Measurements from ENCODE around the gene SHISAL2A.

The SHISAL2A gene

DNA sequence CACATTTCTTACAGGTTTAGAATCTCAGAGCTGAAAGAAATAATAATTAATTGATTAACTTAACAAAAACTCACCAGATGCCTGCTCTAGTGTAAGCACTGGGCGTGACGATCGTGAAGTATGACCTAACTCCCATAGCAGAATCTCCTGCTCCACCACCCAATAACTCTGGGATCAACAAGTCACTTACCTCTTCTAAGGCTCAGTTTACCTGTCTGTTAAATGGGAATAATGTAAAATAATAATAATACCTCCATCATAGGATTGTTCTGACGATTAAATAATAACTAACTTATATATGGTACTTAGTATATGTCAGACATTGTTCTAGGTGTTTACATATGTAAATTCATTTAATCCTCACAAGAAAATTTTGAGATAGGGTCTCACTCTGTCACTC is 40.5 kb downstream of the SHISAL2A start:
- H3K23ac ChIP-seq (ENCODE audit: low read length) = no peak overlapping the region
- H4K91ac ChIP-seq (ENCODE audit: low read depth, low read length) = peak overlapping the region; percentile 97
- no peak overlapping the region for H3K4me3 ChIP-seq (ENCODE audit: low read depth, low read length)
- H2BK5ac ChIP-seq (ENCODE audit: low read depth, low read length, poor library complexity) = peak overlapping the region; percentile 99
- peak overlapping the region; percentile 89 for H3K18ac ChIP-seq (ENCODE audit: low read length)
- H3K4ac ChIP-seq (ENCODE audit: low read depth, low read length) = peak overlapping the region; percentile 78
- H2BK12ac ChIP-seq (ENCODE audit: low read length) = peak overlapping the region; percentile 100
- no peaks in the 10 kb centered on the region for H3K9me3 ChIP-seq (ENCODE audit: insufficient read depth, low read depth, low read length)
- no peaks in the 10 kb centered on the region for H3K36me3 ChIP-seq (ENCODE audit: control insufficient read depth in 1 of 2, insufficient read depth in 2 of 2, low read length in 2 of 2)
- peaks cover 4% of the 10 kb centered on the region for H3K79me2 ChIP-seq (ENCODE audit: control insufficient read depth, insufficient read depth, low read length, poor library complexity)
- H3K4me2 ChIP-seq (ENCODE audit: low read length) = no peak overlapping the region
- no peak overlapping the region for H3K9ac ChIP-seq (ENCODE audit: low read length)
- WGBS (ENCODE audit: extremely low coverage, insufficient coverage, insufficient read length) = no CpG with 5 or more reads among the region's 4 CpGs
- H2AFZ ChIP-seq (ENCODE audit: insufficient read depth, low read length, poor library complexity) = no peak overlapping the region
- peaks cover 29 to 39% of the 10 kb centered on the region in 2 experiments for H3K4me1 ChIP-seq (ENCODE audit: control insufficient read depth in 1 of 2, insufficient read depth in 2 of 2, low read length in 2 of 2)
- no peaks in the 10 kb centered on the region for H3K27me3 ChIP-seq (ENCODE audit: insufficient read depth, low read length)
- no peak for DNase-seq
- H3K14ac ChIP-seq (ENCODE audit: low read length) = peak overlapping the region; percentile 97
- H2BK120ac ChIP-seq (ENCODE audit: insufficient read depth, low read length, poor library complexity) = peak overlapping the region; percentile 99
- H2AK5ac ChIP-seq (ENCODE audit: low read length) = peak overlapping the region; percentile 90
- H3K79me1 ChIP-seq (ENCODE audit: low read length) = peaks cover 45% of the 10 kb centered on the region
- no peak overlapping the region for H4K8ac ChIP-seq (ENCODE audit: low read depth, low read length)
- peak overlapping the region; percentile 96 for H3K27ac ChIP-seq (ENCODE audit: low read depth, low read length)
- H4K12ac ChIP-seq (ENCODE audit: low read depth, low read length) = no peak overlapping the region

DNA sequence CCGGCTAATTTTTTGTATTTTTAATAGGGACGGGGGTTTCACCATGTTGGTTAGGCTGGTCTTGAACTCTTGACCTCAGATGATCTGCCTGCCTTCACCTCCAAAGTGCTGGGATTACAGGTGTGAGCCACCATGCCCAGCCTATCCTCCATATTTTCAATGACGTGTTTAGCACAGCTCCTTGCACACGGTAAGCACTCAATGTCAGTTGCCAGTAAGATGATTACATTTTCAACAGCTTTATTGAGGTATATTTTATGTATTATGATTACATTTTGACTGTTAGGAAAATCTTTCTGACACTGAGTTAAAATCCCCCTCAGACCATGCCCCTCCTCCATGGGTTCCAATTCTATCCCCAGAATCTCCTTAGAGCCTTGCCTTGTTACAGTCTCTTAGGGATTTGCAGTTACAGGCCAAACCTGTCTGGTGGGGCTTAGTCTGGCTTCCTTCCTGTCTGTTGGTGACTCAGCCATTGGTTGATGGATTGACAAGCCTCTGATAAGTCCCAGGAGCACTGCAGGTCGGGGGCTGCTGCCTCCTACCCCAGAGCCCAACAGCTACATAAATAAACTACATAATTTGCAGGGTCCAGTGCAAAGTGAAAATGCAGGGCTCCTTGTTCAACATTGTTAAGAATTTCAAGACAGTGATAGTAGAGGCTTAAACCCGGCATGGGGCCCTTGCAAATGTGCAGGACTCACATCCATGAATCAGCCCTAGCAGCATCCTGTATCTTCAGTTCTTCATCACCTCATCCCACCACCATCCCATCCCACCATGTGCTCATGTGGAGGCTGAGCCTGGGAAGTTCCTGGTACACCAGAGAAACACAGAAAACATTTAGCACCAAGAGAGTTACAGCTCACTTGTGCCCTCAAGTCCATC is 41.8 kb downstream of the SHISAL2A start:
- Histone ChIP-seq H2BK12ac (ENCODE audit: low read length) (peak overlapping the region; percentile 100), H3K27ac (ENCODE audit: low read depth, low read length) (peak overlapping the region; percentile 97), H3K27me3 (ENCODE audit: insufficient read depth, low read length) (no peaks in the 10 kb centered on the region), H2AFZ (ENCODE audit: insufficient read depth, low read length, poor library complexity) (peak overlapping the region; percentile 69), H3K79me2 (ENCODE audit: control insufficient read depth, insufficient read depth, low read length, poor library complexity) (peaks cover 4% of the 10 kb centered on the region), H2BK5ac (ENCODE audit: low read depth, low read length, poor library complexity) (peak overlapping the region; percentile 99), H3K9ac (ENCODE audit: low read length) (no peak overlapping the region), H4K8ac (ENCODE audit: low read depth, low read length) (peak overlapping the region; percentile 84), H2AK5ac (ENCODE audit: low read length) (peak overlapping the region; percentile 90), H3K4me2 (ENCODE audit: low read length) (peak overlapping the region; percentile 59), H3K18ac (ENCODE audit: low read length) (peak overlapping the region; percentile 92), H4K12ac (ENCODE audit: low read depth, low read length) (no peak overlapping the region), H3K79me1 (ENCODE audit: low read length) (peaks cover 38% of the 10 kb centered on the region), H3K14ac (ENCODE audit: low read length) (peak overlapping the region; percentile 97), H4K91ac (ENCODE audit: low read depth, low read length) (peak overlapping the region; percentile 99), H3K4ac (ENCODE audit: low read depth, low read length) (peak overlapping the region; percentile 78), H3K36me3 (ENCODE audit: control insufficient read depth in 1 of 2, insufficient read depth in 2 of 2, low read length in 2 of 2) (no peaks in the 10 kb centered on the region), H3K23ac (ENCODE audit: low read length) (peak overlapping the region; percentile 82), H3K4me3 (ENCODE audit: low read depth, low read length) (no peak overlapping the region), H3K4me1 (ENCODE audit: control insufficient read depth in 1 of 2, insufficient read depth in 2 of 2, low read length in 2 of 2) (peaks cover 28 to 30% of the 10 kb centered on the region in 2 experiments), H3K9me3 (ENCODE audit: insufficient read depth, low read depth, low read length) (no peaks in the 10 kb centered on the region), H2BK120ac (ENCODE audit: insufficient read depth, low read length, poor library complexity) (peak overlapping the region; percentile 99)
- peak in 1 of 2 donors; percentile 33 for DNase-seq
- no CpG with 5 or more reads among the region's 6 CpGs for WGBS (ENCODE audit: extremely low coverage, insufficient coverage, insufficient read length)

DNA sequence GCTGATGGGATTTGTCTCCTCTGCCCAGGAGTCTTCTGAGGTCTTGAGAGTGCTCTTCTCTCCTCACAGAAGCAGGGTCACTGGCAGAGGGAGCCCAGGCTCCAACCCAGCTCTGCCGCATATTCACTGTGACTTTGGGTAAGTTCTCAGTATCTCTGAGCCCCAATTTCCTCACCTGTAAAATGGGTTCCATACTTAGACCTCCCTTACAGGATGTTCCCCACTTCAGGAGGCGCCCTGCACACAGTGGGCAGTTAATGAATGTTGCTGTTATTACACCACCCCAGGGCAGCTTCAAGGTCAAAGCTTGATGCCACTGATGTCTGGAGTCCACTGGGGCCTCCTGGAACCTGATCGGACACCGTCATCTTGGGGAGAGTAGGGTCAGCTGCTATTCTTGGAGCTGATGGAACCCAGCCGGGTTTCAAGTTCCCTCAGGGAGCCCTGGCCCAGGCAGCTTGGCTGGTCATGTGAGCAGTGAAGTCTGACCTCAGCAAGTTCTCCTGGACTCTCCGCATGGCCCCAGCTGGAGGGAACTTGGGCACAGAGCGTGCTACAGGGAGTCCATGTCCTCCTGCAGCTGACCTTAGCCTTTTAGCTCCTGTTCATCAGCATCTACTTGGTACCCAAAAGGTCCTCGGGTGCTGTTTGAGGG is 43.4 kb downstream of the SHISAL2A start:
- no CpG with 5 or more reads among the region's 8 CpGs for WGBS (ENCODE audit: extremely low coverage, insufficient coverage, insufficient read length)

DNA sequence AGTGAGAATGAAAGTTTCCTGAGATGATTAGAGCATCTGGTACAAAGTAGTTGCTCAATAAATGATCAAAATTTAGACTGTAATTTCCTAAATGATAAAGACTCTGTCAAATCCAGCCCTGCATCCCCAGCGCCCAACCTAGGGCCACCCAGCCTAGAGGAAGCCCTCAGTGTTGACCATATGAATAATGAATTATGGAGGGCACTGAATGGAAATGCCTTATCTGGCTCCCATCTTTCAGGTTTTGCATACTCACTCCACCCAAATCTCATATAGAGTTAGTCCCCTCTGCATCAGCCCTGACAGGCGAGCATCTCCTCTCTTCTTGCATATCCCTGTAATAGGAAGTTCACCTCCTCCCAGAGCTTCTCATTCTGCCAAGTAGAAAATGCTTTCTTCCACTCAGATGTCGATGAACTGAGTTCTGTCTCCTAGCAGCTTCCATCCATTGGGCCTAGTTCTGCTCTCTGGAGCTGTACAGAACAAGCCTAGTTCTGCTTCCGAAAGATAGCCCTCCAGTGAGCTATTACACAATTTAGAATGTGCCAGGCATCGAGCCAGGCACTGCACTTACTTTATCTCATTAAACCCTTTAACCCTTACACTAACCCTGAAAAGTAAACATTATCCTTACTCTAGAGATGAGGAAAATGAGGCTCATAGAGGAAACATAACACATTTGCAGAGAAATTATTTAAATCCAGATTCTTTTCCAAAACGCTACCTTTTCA is 44.3 kb downstream of the SHISAL2A start:
- Histone ChIP-seq H2BK12ac (ENCODE audit: low read length) (peak overlapping the region; percentile 89), H3K4me3 (ENCODE audit: low read depth, low read length) (no peak overlapping the region), H3K9ac (ENCODE audit: low read length) (no peak overlapping the region), H3K4me2 (ENCODE audit: low read length) (no peak overlapping the region), H3K23ac (ENCODE audit: low read length) (no peak overlapping the region), H3K14ac (ENCODE audit: low read length) (no peak overlapping the region), H2AFZ (ENCODE audit: insufficient read depth, low read length, poor library complexity) (no peak overlapping the region), H3K79me1 (ENCODE audit: low read length) (peaks cover 41% of the 10 kb centered on the region), H2BK120ac (ENCODE audit: insufficient read depth, low read length, poor library complexity) (peak overlapping the region; percentile 56), H3K9me3 (ENCODE audit: insufficient read depth, low read depth, low read length) (no peaks in the 10 kb centered on the region), H4K91ac (ENCODE audit: low read depth, low read length) (peak overlapping the region; percentile 40), H4K8ac (ENCODE audit: low read depth, low read length) (no peak overlapping the region), H3K36me3 (ENCODE audit: control insufficient read depth in 1 of 2, insufficient read depth in 2 of 2, low read length in 2 of 2) (no peaks in the 10 kb centered on the region), H3K4ac (ENCODE audit: low read depth, low read length) (no peak overlapping the region), H3K79me2 (ENCODE audit: control insufficient read depth, insufficient read depth, low read length, poor library complexity) (peaks cover 4% of the 10 kb centered on the region), H2BK5ac (ENCODE audit: low read depth, low read length, poor library complexity) (no peak overlapping the region), H3K4me1 (ENCODE audit: control insufficient read depth in 1 of 2, insufficient read depth in 2 of 2, low read length in 2 of 2) (peaks cover 26 to 30% of the 10 kb centered on the region in 2 experiments), H3K27me3 (ENCODE audit: insufficient read depth, low read length) (no peaks in the 10 kb centered on the region), H2AK5ac (ENCODE audit: low read length) (no peak overlapping the region), H4K12ac (ENCODE audit: low read depth, low read length) (no peak overlapping the region), H3K27ac (ENCODE audit: low read depth, low read length) (no peak overlapping the region), H3K18ac (ENCODE audit: low read length) (no peak overlapping the region)
- no peak for DNase-seq
- WGBS (ENCODE audit: extremely low coverage, insufficient coverage, insufficient read length) = no CpG with 5 or more reads among the region's 6 CpGs

More for the DNA sequence above, 43.4 kb downstream of the SHISAL2A start:
- Histone ChIP-seq H3K4me2 (ENCODE audit: low read length) (no peak overlapping the region), H3K23ac (ENCODE audit: low read length) (no peak overlapping the region), H3K27me3 (ENCODE audit: insufficient read depth, low read length) (no peaks in the 10 kb centered on the region), H2AK5ac (ENCODE audit: low read length) (peak overlapping the region; percentile 69), H3K79me1 (ENCODE audit: low read length) (peaks cover 43% of the 10 kb centered on the region), H4K12ac (ENCODE audit: low read depth, low read length) (peak overlapping the region; percentile 19), H3K4me3 (ENCODE audit: low read depth, low read length) (no peak overlapping the region), H3K79me2 (ENCODE audit: control insufficient read depth, insufficient read depth, low read length, poor library complexity) (peaks cover 4% of the 10 kb centered on the region), H2BK12ac (ENCODE audit: low read length) (peak overlapping the region; percentile 89), H4K91ac (ENCODE audit: low read depth, low read length) (peak overlapping the region; percentile 99), H3K18ac (ENCODE audit: low read length) (peak overlapping the region; percentile 1), H2AFZ (ENCODE audit: insufficient read depth, low read length, poor library complexity) (peak overlapping the region; percentile 30), H3K4me1 (ENCODE audit: control insufficient read depth in 1 of 2, insufficient read depth in 2 of 2, low read length in 2 of 2) (peaks cover 26 to 30% of the 10 kb centered on the region in 2 experiments), H3K36me3 (ENCODE audit: control insufficient read depth in 1 of 2, insufficient read depth in 2 of 2, low read length in 2 of 2) (no peaks in the 10 kb centered on the region), H3K9me3 (ENCODE audit: insufficient read depth, low read depth, low read length) (no peaks in the 10 kb centered on the region), H4K8ac (ENCODE audit: low read depth, low read length) (peak overlapping the region; percentile 59), H3K14ac (ENCODE audit: low read length) (peak overlapping the region; percentile 12), H3K9ac (ENCODE audit: low read length) (no peak overlapping the region), H2BK5ac (ENCODE audit: low read depth, low read length, poor library complexity) (peak overlapping the region; percentile 77), H2BK120ac (ENCODE audit: insufficient read depth, low read length, poor library complexity) (peak overlapping the region; percentile 99), H3K27ac (ENCODE audit: low read depth, low read length) (peak overlapping the region; percentile 97), H3K4ac (ENCODE audit: low read depth, low read length) (peak overlapping the region; percentile 80)
- no peak for DNase-seq
